ENCODE measurements around the gene DRICH1.
A peak's percentile ranks its signal among the peaks of the same experiment; 100 is the strongest.
"Not testable (repeated sequence)": the region's sequence is repeated elsewhere in the genome, so short reads cannot be mapped to it uniquely, and the experiment has no call there.

DRICH1 gene

DNA sequence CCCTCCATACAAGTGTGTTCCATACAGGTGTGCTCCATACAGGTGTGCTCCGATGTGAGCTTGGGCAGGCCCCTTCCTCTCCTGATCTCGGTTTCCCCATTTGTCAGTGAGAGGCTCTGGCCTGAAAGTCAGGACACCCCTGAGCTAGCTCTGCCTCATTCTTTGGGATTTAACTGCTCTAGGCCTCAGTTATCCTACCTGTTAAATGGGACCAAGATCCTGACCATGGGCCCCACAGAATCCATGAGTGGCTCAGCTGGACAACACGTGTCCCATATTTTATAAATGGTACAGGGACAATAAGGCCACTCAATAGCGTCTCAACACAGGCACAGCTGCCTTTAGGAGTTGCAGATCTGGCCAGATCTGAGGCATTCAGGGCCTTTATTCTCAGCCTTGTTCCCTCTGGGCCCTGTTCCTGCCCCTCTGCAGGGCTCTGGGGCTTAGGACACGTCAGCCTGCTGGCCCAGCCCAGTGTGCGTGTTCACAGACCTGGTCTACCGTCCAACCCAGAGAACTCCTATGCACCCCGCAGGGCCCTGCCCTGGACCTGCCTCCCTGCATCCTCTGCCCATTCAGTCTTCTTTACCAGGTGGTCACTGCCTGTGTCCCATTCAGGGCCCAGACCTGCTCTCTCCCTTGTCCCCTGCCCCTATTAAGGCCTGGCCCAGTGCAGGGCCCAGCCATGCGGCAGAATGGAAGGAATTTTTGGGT lies 33.2 kb downstream of the DRICH1 start:
- no peak for DNase-seq (ENCODE audit: low read depth)

DNA sequence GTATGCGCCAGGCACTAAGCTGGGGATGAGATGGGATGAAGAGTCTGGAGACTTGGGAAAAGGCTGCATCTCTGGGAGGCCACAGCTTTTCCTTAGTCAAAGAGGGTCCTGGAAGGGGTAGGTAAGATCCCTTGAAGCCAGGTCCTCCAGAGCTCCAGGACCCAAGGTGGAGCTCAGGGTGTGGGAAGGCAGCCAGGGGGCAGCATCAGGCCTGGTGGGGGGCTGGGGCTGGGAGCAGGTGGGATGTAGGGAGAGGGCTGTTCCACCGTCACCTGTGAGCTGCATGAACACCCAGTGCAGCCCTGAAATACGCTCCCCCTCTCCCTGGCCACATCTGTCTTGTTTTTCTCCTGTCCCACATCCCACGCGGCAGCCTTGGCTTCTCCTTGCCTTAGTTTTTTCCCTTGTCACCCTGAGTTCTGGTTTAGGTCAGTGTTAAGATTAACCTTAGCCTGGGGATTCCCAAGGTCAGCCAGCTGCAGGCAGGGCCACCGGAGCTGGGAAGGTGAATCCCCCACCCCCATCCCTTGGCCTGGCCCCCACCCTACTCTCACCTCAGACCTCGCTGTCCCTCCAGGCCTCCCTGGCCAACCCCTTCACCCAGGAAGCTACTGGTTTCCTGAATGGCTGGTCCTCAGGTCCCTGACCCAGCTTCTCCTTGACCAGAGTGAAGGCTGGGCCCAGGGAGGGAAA lies 34.4 kb downstream of the DRICH1 start:
- not testable (repeated sequence) for DNase-seq (ENCODE audit: low read depth)

DNA sequence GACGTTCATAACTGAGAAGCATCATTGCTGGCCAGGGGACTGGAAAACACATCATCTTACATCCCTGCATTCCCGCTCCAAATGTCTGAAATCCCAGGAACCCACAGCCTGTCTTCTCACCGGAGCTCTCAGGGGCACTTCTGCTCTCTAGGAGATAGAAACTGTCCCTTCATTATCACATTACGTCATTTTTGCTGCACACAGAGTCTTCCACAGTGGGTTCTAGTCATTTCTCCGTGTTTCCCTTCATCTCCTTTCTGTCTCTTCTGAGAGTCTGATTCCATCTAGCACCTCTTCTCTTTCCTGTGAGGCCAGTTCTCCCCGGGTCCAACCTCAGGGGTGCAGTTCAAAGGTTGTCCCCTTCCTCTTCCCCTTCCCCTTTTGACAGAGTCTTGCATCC lies 36.2 kb downstream of the DRICH1 start:
- peak; percentile 2 for DNase-seq (ENCODE audit: low read depth)

DNA sequence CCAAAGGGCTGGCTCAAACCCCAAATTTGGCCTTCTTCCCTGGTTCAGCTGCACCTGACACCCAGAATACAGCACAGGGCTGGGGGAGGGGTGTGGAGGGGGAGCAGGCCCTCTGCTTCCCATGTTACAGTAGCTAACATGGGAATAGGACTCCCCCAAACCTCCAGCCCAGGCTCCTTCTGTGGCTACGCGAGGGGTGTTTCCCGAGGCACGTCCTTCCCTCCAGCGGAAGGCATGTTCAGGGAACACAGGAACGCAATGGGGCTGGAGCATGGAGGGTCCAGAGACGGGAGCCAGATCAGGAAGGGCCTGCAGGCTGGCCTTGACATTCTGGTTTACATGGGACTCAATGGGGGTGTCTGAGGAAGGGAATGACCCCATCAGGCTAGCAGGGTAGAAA lies 40.3 kb downstream of the DRICH1 start:
- DNase-seq (ENCODE audit: low read depth) = no peak

DNA sequence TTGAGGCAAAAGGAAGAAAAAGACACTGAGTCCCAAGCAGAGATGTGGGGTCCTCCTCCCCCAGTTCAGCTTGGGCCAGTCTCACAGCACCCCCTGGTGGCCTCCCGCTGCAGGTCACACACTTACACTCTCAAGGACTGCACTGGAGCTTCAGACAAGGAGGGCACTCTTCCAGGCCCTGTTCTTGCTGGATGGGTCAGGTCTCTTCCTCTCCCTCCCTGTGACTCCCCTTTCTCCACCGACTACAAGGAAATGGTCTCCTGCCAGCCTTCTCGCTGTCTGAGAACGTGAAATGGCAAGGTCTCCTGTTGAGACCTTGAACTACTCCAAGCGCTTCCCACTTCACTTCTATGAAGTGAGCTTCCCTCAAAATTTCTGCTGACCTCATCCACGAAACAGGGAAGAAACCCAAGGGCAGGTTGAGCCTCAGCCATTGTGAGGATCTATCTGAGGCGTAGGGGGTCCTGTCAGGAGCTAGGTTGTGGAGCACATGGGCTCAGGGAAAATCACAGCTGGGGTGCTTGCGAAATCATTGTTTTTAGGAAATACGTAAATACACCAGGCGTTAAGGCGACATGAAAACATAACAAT lies 40.8 kb downstream of the DRICH1 start:
- DNase-seq (ENCODE audit: low read depth) = peak; percentile 59

DNA sequence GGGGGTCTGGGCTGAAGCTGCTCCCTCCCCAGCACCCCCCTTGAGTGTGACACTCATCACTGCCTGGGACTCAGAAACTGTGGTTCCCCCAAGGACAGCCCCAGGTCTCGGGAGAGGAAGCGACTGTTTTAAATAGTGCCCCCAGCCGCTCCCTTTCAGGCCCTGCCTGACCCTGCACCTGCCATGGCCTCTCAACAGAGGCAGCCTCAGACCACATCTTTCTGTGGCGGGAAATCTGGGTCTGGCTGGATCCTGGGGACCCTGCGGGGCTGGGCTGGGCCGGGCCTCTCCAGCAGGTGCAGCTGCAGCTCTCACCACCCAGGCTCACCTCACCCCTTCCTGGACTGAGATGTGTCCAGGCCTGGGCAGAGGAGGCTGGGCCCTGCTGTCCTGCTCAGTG lies 48.3 kb downstream of the DRICH1 start:
- no peak for DNase-seq (ENCODE audit: low read depth)

DNA sequence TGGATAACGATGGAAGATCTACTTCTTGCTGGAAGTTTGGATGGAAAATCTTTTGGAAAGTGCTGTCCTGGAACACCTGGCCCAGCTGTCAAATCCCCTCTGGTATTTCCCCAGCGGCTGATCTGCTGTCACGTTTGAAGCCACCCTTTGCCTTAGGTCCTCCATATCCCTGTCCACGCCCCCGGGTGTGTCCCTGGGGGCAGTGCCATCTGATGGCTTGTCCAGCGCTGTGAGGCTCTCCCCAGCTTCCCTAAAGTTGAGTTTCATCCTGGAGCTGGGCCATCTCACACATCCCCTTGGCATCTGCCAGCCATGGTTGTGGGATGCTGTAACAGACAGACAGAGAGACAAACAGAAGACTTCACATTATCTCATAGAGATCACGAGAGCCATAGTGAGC lies 49.0 kb downstream of the DRICH1 start:
- DNase-seq (ENCODE audit: low read depth) = no peak

DNA sequence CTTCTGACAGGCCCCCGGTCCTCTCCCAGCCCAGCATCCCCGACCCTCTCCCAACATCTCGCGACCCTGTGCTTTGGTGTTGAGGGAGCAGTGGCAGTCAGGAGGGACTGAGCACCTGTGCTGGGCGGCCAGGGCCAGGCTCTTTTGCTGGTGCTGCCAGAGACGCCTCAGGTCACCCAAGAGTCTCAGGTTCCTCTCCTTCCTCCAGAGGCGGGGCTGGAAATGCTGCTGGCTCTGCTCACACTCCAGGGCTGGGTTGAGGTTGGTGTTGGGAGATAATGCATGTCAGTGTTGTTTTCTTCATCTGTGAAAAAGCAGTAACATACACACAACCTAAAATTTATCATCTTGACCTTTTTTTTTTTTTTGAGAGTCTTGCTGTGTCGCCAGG lies 50.9 kb downstream of the DRICH1 start:
- DNase-seq (ENCODE audit: low read depth) = no peak

DNA sequence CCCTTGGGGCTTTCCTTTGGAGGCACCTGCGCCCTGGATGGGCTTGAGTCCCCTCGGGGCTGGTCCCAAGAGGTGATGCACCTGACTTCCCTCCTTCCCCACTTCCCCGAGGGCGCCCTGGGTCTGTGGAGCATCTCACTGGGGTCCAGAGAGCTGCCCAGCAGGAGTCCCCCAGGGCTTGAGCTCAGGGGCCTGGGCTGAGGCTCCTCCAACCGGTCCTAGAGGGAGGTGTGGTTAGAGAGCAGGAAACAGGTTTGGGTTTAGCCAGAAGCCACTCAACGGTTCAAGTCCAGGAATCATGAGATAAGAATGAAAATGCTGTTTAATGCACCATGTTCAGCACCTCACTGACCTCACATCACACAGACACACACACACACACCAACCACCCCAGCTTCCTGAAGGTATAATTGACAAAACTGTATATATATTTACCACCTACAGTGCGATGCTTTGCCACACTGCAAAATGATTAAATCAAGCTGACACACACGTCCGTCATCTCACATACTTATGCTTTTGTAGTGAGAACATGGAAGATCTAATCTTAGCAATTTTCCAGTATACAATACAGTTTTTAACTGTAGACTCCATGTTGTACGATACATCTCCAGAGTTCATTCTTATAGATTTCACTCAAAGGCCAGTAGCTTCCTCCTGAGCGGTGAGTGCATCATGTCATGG lies 51.4 kb downstream of the DRICH1 start:
- DNase-seq (ENCODE audit: low read depth) = no peak

DNA sequence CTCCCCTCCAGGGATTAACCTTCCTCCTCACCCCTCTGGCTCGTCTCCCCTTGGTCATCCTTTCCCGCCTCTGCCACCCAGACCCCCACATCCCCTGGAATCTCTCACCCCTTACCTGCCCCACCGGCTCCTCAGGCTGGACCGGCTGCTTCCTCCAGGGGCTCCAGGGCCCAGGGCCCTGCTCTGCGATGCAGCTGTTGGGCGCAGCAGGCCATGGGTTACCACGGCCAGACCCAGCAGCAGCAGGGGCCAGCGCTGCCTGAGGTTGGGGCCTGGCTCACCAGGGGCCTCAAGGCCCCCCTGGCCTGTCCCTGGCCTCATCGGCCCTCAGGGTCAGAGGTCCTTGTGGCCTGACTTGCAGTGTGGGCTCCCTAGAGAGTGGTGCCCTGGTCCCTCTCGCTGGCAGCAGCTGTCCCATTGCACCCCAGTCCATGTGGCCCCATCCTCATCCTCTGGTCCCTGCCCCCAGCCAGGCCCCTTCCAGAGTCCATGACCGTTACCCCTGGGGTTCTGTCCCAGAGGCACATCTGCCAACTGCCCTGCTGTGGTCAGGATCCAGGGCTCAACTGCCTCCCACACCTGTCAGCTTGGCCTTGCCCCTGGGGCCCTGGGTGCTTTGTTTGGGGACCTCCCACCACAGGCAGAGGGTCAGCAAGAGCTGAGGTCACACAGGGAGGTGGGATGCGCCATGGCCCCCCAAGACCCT lies 52.1 kb downstream of the DRICH1 start, which contains the start of gene IGLL1:
IGLL1 (minus strand) TSS at position 421 of the 706 bp plus-strand sequence; CDS start at position 321, 100 bp downstream.
- DNase-seq (ENCODE audit: low read depth) = no peak

DNA sequence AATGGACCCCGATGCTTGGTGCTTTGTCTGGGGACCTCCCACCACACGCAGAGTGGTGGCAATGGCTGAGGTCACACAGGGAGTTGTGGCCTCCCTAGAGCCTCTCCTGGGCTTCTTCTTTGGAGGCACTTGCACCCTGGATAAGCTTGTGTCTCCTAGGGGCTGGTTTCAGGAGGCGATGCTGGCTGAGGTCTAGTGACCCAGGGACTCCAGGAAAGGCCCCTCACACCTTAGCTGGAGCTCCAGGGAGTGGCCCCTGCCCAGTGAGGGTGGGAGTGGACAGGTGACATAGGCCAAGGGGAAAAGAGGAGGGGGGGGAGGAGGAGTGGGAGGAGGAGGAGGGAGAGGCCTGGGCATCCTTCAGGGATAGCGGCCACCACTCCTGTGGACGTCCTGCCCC lies 52.8 kb downstream of the DRICH1 start:
- no peak for DNase-seq (ENCODE audit: low read depth)

DNA sequence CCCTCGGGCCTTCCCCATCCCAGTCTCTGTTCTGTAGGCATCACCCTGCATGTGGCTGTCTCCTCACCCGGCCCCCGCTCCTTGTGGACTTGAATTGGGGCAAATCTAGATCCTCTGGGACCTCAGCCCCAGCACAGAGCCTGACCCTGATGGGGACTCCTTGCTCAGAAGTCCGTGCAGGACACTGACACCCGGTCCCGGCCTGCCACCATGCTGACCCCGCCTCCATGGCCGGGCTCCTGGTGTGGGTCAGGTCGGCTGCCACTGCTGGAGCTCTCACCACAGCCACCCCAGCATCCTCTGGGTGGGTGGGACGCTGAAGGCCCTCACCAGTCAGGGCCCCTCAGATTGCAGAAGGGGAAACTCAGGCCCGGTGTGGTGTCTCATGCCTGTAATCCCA lies 53.8 kb downstream of the DRICH1 start:
- DNase-seq (ENCODE audit: low read depth) = no peak

DNA sequence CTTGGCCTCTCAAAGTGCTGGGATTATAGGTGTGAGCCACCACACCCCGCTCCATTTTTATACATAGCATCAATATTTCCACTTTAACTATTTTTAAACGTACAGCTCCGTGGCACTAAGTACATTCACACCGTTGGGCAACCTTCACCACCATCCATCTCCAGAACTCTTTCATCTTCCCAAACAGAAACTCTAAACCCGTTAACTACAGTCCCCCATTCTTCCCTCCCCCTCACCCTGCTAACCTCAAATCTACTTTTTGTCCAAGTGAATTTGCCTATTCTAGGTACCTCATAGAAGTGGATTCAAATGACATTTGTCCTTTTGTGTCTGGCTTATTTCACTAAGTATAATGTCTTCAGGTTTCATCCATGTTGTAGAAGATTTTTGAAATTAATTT lies 55.4 kb downstream of the DRICH1 start:
- DNase-seq (ENCODE audit: low read depth) = no peak

DNA sequence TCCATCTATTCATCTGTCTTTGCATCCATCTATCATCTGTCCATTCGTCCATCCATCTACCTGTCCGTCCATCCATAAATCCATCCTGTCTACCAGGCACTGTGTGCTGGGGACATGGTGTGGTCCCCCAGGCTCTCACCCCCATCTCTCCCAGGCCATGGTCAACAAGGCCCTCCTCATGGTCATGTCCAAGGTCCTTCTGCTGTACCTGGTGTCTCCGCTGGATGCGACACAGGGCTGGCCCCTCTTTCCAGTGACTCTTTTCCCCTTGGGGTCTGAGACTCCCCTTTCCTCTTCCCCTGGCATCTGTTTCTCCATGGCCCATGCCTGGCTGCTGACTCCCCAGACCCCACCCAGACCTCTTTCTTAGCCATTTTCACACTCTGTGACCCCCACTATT lies 56.5 kb downstream of the DRICH1 start:
- no peak for DNase-seq (ENCODE audit: low read depth)

DNA sequence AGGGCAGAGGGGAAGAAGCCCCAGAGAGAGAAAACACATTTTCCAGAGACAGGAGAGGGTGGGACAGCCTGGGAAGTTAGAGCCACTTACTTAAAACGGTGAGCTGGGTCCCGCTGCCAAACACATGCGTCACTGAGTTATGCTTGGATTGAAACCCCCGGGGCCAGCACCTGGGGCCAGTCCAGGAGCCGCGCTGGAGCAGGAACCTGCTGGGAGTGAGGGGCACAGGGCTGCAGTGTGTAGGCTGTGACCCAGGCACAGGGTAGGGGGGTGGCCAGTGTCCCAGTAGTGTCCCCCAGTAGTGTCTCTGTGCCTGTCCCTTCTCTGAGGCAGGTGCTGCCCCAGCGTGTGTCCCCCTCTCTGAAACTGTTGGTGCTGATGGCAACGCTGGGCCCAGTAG lies 57.2 kb downstream of the DRICH1 start:
- DNase-seq (ENCODE audit: low read depth) = no peak

DNA sequence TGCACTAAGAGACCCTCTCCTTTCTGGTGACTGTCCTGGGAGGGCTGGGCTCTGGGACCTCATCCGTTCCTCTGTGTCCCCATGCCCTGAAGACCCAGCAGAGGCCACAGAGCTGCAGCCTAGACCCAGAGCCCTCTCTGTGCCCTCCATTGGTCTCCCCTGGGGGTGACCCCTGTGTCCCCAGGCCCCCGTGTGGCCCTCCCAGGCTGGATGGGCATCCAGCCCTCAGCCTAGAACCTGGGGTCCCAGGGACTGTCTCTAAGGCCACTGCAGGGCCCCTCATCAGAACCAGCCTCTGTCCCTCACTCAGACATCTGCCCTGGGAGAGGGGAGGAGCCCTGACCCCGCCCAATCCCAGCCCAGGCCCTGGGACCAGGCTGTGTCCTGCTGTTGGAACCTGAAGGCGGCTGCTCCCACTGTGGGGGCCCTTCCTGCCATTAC lies 57.7 kb downstream of the DRICH1 start:
- DNase-seq (ENCODE audit: low read depth) = no peak

DNA sequence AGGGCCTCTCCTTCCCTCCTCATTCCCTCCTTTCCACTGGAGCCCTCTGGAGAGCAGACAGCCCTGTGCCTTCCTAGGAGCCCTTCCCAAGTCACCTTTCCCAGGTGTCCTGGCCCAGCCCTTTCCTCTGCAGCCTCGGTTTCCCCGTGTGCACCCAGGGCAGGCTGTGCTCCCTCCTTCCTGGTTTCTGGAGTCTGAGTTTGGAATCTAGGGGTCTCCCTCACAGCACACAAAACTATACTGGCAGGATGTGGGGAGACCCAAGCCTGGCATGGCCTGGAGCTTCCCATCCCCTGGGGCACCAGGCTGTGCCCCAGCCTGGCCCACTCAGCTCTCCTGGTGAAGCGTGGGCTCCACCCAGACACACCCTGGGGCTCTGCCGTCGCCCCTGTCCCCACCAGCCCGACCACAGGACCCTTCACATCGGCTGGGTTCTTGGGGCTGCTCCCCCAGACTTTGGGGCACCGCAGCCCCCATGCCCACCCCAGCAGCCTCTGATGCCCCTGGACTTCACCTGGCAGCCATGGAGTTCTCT lies 58.4 kb downstream of the DRICH1 start:
- DNase-seq (ENCODE audit: low read depth) = not testable (repeated sequence)

DNA sequence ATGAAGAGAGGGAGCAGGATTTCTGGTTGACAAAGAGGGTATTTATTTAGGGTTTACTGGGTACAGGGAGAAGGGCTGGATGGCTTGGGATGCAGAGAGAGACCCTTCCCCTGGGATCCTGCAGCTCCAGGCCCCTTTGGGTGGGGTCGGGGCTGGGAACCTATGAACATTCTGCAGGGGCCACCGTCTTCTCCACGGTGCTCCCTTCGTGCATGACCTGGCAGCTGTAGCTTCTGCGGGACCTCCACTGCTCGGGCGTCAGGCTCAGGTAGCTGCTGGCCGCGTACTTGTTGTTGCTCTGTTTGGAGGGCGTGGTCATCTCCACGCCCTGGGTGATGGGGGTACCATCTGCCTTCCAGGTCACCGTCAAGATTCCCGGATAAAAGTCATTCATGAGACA lies 59.0 kb downstream of the DRICH1 start:
- DNase-seq (ENCODE audit: low read depth) = not testable (repeated sequence)

DNA sequence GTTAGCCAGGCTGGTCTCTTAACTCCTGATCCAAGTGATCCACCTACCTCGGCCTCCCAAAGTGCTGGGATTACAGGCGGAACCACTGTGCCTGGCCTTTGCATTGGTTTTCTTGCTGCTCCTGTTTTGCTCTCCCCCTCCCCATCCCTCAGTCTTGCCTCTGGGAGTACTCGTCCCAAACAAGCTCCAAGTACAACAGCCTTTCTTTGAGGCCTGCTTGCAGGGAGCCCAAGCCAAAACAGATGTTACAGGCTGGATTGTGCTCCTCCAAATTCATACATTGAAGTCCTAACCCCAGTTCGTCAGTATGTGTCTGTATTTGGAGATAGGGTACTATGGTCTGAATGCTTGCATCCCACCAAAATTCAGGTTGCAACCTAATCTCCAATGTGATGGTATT lies 60.6 kb downstream of the DRICH1 start:
- no peak for DNase-seq (ENCODE audit: low read depth)

DNA sequence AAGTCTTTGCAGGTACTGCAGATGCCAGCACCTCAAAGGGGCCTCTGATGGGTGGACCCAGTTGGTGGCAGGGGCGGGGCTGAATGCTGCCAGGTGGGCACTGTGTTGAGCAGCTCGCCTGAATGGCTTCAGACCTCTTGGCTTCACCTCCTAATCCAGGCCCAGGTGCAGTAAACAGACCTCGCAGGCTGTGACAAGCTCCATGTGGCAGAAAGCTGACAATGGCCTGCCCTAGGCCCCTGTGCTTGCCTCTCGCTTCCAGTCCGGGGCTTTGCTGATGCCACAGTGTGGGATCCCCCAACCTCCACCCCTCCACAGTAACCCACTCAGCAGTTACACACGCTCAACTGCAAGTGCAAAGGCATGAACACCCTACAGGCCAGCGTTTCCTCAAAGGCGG lies 61.4 kb downstream of the DRICH1 start:
- DNase-seq (ENCODE audit: low read depth) = no peak

DNA sequence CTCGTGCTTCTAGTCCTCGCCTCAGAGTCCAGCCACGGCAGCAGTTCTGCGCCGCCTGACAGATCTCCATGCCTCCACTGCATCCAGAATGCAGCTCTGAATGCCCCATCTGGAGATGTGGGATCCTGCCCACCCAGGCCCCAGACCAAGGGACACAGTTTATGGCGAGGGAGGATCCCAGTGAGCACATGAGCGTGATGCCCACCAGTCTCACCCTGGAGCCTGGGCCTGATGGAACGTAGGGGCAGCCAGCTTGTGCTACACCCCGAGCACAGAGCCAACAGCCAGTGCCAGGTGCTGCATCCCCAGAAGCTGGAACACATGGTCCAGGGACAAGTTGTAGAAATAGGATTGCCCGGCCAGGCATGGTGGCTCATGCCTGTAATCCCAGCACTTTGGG lies 62.4 kb downstream of the DRICH1 start:
- no peak for DNase-seq (ENCODE audit: low read depth)

DNA sequence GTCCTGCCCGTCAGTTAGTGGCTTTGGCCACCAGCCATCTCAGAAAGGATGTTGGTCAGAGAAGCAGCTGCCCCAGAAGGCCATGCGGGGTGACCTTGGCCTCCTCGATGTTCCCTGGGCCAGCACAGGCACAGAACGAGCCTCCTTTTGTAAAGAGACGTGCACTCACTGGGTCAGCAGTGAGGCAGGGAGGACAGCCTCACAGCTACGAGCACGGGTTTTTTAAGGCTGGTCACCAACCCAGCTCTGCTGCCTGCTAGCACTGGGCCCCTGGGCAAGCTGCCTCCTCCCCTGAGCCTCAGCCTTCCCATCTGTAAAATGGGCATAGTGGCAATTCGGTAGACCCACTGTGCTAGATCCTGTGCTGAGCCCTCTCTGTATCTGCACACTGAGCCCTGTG lies 62.8 kb downstream of the DRICH1 start:
- DNase-seq (ENCODE audit: low read depth) = no peak

All from EH (cell line).